ENCODE measurements around the gene ASCL3. TPM values are rescaled to one million over a fixed set of nuclear protein-coding genes. Genes with fewer than 3 reads are reported as not detected.

Gene ASCL3
- total and polyA plus RNA-seq, 7 donors = not detected

DNA sequence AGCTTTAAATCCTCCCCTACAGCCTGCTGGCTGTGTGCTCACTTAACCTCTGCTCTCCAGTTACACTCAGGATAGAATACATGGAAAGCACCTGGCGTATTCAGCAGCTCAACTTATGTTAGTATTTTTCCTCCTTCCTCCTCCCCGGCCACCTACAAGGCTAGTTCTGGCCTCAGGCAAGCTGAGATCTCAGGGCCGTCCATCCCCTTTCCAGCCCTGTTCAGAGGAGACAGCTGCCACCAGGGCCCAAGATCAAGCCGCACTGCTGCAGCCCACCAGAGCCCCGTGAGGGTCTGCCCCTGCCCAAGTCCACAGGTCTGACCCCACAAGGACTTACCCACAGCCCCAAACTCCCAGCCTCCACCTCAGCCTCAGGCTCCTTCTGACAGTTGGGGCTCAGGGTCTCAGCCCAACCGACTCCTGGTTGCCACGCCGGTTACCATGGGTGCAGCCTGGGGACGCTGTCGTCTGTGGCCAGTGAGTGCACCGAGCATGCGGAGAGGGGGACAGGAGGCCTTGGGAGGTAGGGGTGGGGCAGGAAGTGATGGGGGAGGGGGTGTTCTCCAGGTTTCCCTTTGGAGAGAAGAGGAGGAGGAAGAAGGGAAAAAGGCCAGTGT is 10.1 kb downstream of the ASCL3 start, which contains the start of gene C11orf16:
Gene C11orf16 (minus strand): TSS at position 384 of the 617 bp plus-strand sequence. CDS start 639 bp downstream, outside the sequence.
- H3K4me3 ChIP-seq = no peak within 1 kb of the TSS

DNA sequence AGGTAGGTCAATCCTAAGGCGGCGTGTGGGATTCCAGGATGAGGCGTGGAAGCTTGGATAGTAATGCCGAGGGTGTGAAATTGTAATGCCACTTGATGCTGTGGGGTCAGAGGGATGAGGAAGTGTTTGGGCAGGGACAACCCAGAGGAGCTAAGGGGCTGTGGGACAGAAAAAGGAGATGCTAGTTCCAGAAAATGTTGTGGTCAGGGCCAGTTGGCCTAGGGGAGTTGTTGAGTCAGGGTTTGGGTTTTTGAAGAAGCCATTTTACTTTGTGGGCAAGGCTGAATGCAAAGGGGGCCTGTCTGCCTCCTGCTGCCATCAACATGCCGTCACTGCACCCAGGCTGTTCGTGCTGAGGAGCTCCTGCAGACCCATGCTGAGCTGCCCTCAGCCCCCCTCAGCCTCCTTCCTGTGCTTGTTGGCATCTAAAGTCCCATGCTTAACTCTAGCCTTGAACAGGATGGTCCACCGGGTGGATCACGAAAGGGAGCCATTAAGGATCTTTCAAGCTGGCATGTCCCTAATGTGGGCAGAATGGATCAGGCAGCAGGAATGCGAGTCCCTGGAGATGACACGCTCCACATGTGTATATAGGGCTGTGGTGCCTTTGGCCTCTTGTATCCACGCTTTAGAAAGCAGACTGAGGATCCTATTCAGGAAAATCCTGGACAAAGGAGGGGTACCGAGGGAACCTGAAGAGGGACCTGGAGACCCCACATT is 12.2 kb downstream of the ASCL3 start:
- Histone ChIP-seq H3K9me3 (no peaks in the 10 kb centered on the region), H3K27ac (no peak overlapping the region), H3K4me1 (no peaks in the 10 kb centered on the region), H3K4me3 (no peak overlapping the region), H3K36me3 (ENCODE audit: insufficient read depth in 1 of 2, low read depth in 1 of 2) (no peaks in the 10 kb centered on the region), H3K27me3 (ENCODE audit: insufficient read depth in 3 of 3, low read length in 2 of 3) (no peaks in the 10 kb centered on the region)
- intact Hi-C loops (cut with DNase I) = no loop called here
- no peak for ATAC-seq
- DNase-seq = no peak
- 88 to 93% (median 91%) methylated on average over 12 of the region's 12 CpGs for WGBS, 3 donors
- TF ChIP-seq, protein P1, sequence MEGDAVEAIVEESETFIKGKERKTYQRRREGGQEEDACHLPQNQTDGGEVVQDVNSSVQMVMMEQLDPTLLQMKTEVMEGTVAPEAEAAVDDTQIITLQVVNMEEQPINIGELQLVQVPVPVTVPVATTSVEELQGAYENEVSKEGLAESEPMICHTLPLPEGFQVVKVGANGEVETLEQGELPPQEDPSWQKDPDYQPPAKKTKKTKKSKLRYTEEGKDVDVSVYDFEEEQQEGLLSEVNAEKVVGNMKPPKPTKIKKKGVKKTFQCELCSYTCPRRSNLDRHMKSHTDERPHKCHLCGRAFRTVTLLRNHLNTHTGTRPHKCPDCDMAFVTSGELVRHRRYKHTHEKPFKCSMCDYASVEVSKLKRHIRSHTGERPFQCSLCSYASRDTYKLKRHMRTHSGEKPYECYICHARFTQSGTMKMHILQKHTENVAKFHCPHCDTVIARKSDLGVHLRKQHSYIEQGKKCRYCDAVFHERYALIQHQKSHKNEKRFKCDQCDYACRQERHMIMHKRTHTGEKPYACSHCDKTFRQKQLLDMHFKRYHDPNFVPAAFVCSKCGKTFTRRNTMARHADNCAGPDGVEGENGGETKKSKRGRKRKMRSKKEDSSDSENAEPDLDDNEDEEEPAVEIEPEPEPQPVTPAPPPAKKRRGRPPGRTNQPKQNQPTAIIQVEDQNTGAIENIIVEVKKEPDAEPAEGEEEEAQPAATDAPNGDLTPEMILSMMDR (IDR thresholded peaks at IDR 0.05) = no peak

More for the DNA sequence above, 10.1 kb downstream of the ASCL3 start, which contains the start of gene C11orf16:
- no peaks in the 10 kb centered on the region for H3K4me1 ChIP-seq
- no peaks in the 10 kb centered on the region for H3K36me3 ChIP-seq (ENCODE audit: insufficient read depth in 1 of 2, low read depth in 1 of 2)
- no peaks in the 10 kb centered on the region for H3K9me3 ChIP-seq
- intact Hi-C loops (cut with DNase I) = no loop called here
- ATAC-seq (no peak), DNase-seq (no peak)
- TF ChIP-seq, protein P1 (IDR thresholded peaks at IDR 0.05) = no peak
- WGBS, 3 donors = 65 to 77% (median 72%) methylated on average over 11 to 12 of the region's 12 CpGs
- H3K27ac ChIP-seq = no peak within 1 kb of the TSS
- H3K27me3 ChIP-seq (ENCODE audit: insufficient read depth in 3 of 3, low read length in 2 of 3) = no peaks in the 10 kb centered on the region

DNA sequence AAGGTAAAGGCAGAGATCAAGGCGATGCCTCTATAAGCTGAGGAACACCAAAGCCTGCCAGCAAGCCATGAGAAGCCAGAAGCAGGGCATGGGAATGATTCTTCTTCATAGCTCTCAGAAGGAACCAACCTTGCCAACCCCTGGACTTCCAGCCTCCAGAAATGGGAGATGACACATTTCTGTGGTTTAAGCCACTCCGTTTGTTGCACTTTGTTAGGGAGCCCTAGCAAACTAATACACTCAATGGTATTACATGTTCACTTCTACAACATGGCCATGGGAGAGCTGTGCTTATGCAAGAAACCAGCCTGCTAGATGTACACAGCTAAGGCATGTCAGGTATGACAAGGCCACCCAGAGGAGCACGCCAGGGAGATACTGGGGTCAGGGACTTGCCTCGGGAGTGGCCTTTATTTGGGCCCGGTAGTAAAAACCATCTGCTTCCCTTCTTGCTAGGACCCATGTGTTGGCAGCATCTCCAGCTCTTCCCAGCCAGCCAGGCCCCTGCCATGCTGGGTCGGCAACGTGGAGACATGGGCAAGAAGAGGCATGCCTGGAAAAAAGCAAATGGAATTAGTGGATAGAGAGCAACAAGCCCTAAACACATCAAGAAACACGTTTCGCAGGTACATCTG is 13.7 kb downstream of the ASCL3 start:
- no peak for ATAC-seq
- TF ChIP-seq, protein P1 (IDR thresholded peaks at IDR 0.05) = no peak
- Histone ChIP-seq H3K4me3 (no peak overlapping the region), H3K36me3 (ENCODE audit: insufficient read depth in 1 of 2, low read depth in 1 of 2) (peaks cover 0 to 7% of the 10 kb centered on the region in 2 donors), H3K4me1 (no peaks in the 10 kb centered on the region), H3K9me3 (no peaks in the 10 kb centered on the region), H3K27ac (no peak overlapping the region), H3K27me3 (ENCODE audit: insufficient read depth in 3 of 3, low read length in 2 of 3) (no peaks in the 10 kb centered on the region)
- intact Hi-C loops (cut with DNase I) = no loop called here
- no peak for DNase-seq
- WGBS, 3 donors = 84 to 89% (median 86%) methylated on average over 9 of the region's 9 CpGs

DNA sequence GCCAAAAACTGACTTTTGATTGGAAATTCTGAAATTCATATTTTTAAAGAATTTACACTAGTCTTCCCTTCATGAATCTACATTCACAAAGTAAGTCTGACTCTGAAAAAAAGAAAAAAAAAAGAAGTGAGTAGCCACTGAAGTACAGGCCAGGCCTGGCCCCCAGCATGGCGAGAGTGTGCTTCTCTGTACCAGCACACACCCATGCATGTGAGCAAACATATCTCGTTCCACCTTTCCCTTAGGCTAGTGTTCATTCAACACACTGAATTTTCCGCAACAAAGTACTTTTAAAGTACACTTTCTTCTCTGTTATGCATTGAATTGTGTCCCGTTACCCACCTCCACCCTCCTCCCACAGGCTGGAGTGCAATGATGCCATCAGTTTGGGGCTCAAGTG is 14.6 kb downstream of the ASCL3 start:
- whole genome bisulfite sequencing, 3 donors = 95 to 97% (median 96%) methylated on average over 4 of the region's 4 CpGs
- DNase-seq (no peak), ATAC-seq (no peak)
- no peaks in the 10 kb centered on the region for H3K9me3 ChIP-seq
- peaks cover 0 to 16% of the 10 kb centered on the region in 2 donors for H3K36me3 ChIP-seq (ENCODE audit: insufficient read depth in 1 of 2, low read depth in 1 of 2)
- H3K27me3 ChIP-seq (ENCODE audit: insufficient read depth in 3 of 3, low read length in 2 of 3) = no peaks in the 10 kb centered on the region
- intact Hi-C loops (cut with DNase I) = no loop called here
- TF ChIP-seq, protein P1 (IDR thresholded peaks at IDR 0.05) = no peak
- H3K27ac ChIP-seq = no peak overlapping the region
- no peaks in the 10 kb centered on the region for H3K4me1 ChIP-seq
- no peak overlapping the region for H3K4me3 ChIP-seq
